HG03439 (cell line): ENCODE results near the gene HTRA3.

ENCODE experiments used
- ATAC-seq: cut with Tn5 transposase; IDR thresholded peaks from one replicate; pipeline ENCODE4 v1.9.1; 2021; ENCODE audit warnings: mild to moderate bottlenecking, moderate library complexity; ENCODE audit not compliant: unreplicated experiment

Gene HTRA3

GRCh38 chr4:8265171-8265929 lies 4.2 kb upstream of the HTRA3 start:
- ATAC-seq: no peak

GRCh38 chr4:8266088-8266487 lies 3.5 kb upstream of the HTRA3 start:
- no peak for ATAC-seq

- ATAC-seq: no peak
These were observed 3.0 kb upstream of the HTRA3 start for GRCh38 chr4:8266508-8266907.

- ATAC-seq: no peak
These were observed 2.5 kb upstream of the HTRA3 start for GRCh38 chr4:8267077-8267476.

GRCh38 chr4:8268211-8268610 lies 1.3 kb upstream of the HTRA3 start:
- no peak for ATAC-seq

- no peak for ATAC-seq
These were observed 536 bp upstream of the HTRA3 start for GRCh38 chr4:8268901-8269534.

- ATAC-seq: no peak
These were observed 841 bp downstream of the HTRA3 start for GRCh38 chr4:8270418-8270771.

GRCh38 chr4:8270912-8271815 lies 1.6 kb downstream of the HTRA3 start:
- ATAC-seq: no peak

GRCh38 chr4:8271821-8272220 lies 2.3 kb downstream of the HTRA3 start:
- no peak for ATAC-seq

GRCh38 chr4:8272472-8273428 lies 3.2 kb downstream of the HTRA3 start:
- no peak for ATAC-seq

GRCh38 chr4:8273450-8273849 lies 3.9 kb downstream of the HTRA3 start:
- no peak for ATAC-seq

- ATAC-seq: no peak
These were observed 4.6 kb downstream of the HTRA3 start for GRCh38 chr4:8274066-8274652.

- ATAC-seq: no peak
These were observed 5.4 kb downstream of the HTRA3 start for GRCh38 chr4:8274765-8275547.

GRCh38 chr4:8275548-8275910 lies 6.0 kb downstream of the HTRA3 start:
- ATAC-seq: no peak

- ATAC-seq: no peak
These were observed 7.0 kb downstream of the HTRA3 start for GRCh38 chr4:8276358-8277240.

- ATAC-seq: no peak
These were observed 7.9 kb downstream of the HTRA3 start for GRCh38 chr4:8277356-8278008.

GRCh38 chr4:8278009-8278395 lies 8.4 kb downstream of the HTRA3 start:
- no peak for ATAC-seq
